Measurements from ENCODE around the gene AOC2. TPM values are rescaled to one million over a fixed set of nuclear protein-coding genes. Genes with fewer than 3 reads are reported as not detected.

Gene AOC2
- total and polyA plus RNA-seq, 2 of the 13 experiments (the other 11 are each of a cell fraction or from before 2014, with no cell fraction given), result 1.2 to 3.3 TPM

GRCh38 chr17:42865638-42866094 is 21.3 kb downstream of the AOC2 start (continued):
- TF ChIP-seq HIC2 (CRISPR knock-in tag; IDR thresholded peaks at IDR 0.05; ENCODE audit: low read depth) (no peak), JARID2 (CRISPR knock-in tag; IDR thresholded peaks at IDR 0.05; ENCODE audit: insufficient replicate concordance) (no peak), ZBTB49 (CRISPR knock-in tag; IDR thresholded peaks at IDR 0.05; ENCODE audit: borderline replicate concordance) (no peak), DRAP1 (CRISPR knock-in tag; IDR thresholded peaks at IDR 0.05) (0 out of 2 replicates have a peak, but pooled peaks have one; percentile 14), MXD3 (CRISPR knock-in tag; IDR thresholded peaks at IDR 0.05) (no peak), KDM1A (CRISPR knock-in tag; IDR thresholded peaks at IDR 0.05) (no peak; the same call in 1 of the 2 replicates), MBD4 (IDR thresholded peaks at IDR 0.05; ENCODE audit: borderline replicate concordance, low read length) (no peak), EED (CRISPR knock-in tag; IDR thresholded peaks at IDR 0.05) (no peak; the same call in 1 of the 2 replicates), RXRA (CRISPR knock-in tag; IDR thresholded peaks at IDR 0.05) (peak; percentile 95), FOSL1 (CRISPR knock-in tag; IDR thresholded peaks at IDR 0.05; ENCODE audit: borderline replicate concordance) (no peak), ZNF30 (CRISPR knock-in tag; IDR thresholded peaks at IDR 0.05) (no peak), HMG20A (CRISPR knock-in tag; IDR thresholded peaks at IDR 0.05; ENCODE audit: borderline replicate concordance) (peak; percentile 25; the same call in 1 of the 2 replicates), ZNF329 (CRISPR knock-in tag; IDR thresholded peaks at IDR 0.05; ENCODE audit: low read depth) (0 out of 2 replicates have a peak, but pooled peaks have one; percentile 13), ZBTB46 (CRISPR knock-in tag; IDR thresholded peaks at IDR 0.05; ENCODE audit: borderline replicate concordance) (no peak), ISL2 (CRISPR knock-in tag; IDR thresholded peaks at IDR 0.05) (no peak), TP53 (CRISPR knock-in tag; conservative IDR thresholded peaks at IDR 0.05) (no peak), KLF9 (CRISPR knock-in tag; IDR thresholded peaks at IDR 0.05; ENCODE audit: low read depth) (no peak), PRDM4 (CRISPR knock-in tag; IDR thresholded peaks at IDR 0.05; ENCODE audit: borderline replicate concordance) (no peak), NFE2 (CRISPR knock-in tag; IDR thresholded peaks at IDR 0.05) (no peak), ZNF101 (CRISPR knock-in tag; IDR thresholded peaks at IDR 0.05; ENCODE audit: borderline replicate concordance, low read depth) (no peak), MED8 (CRISPR knock-in tag; IDR thresholded peaks at IDR 0.05; ENCODE audit: insufficient replicate concordance) (no peak), SAP130 (CRISPR knock-in tag; IDR thresholded peaks at IDR 0.05; ENCODE audit: low read depth) (peak; percentile 75)

Measured in HepG2 (cell line).